Left hindlimb (tissue), 1 donor: Measurements from ENCODE around the gene SNAP25.

Source experiments
- DNase-seq: peaks from one replicate; pipeline ENCODE4 v3.0.0-alpha.2; 2018

Gene SNAP25

GRCh38 chr20:10264166-10264558 lies 45.5 kb downstream of the SNAP25 start:
- no peak for DNase-seq

- DNase-seq: no peak
Observed at GRCh38 chr20:10268636-10269035, 50.0 kb downstream of the SNAP25 start.

GRCh38 chr20:10270630-10271029 lies 52.0 kb downstream of the SNAP25 start:
- no peak for DNase-seq

GRCh38 chr20:10271494-10272219 lies 53.0 kb downstream of the SNAP25 start:
- DNase-seq: no peak

GRCh38 chr20:10276878-10277580 lies 58.4 kb downstream of the SNAP25 start:
- no peak for DNase-seq

GRCh38 chr20:10277616-10278015 lies 59.0 kb downstream of the SNAP25 start:
- DNase-seq: no peak

GRCh38 chr20:10278412-10278811 lies 59.8 kb downstream of the SNAP25 start:
- no peak for DNase-seq

- no peak for DNase-seq
Observed at GRCh38 chr20:10280018-10280908, 61.6 kb downstream of the SNAP25 start.

- no peak for DNase-seq
Observed at GRCh38 chr20:10281911-10282310, 63.3 kb downstream of the SNAP25 start.

GRCh38 chr20:10282979-10283456 lies 64.4 kb downstream of the SNAP25 start:
- DNase-seq: no peak

- no peak for DNase-seq
Observed at GRCh38 chr20:10286356-10286755, 67.7 kb downstream of the SNAP25 start.

- DNase-seq: no peak
Observed at GRCh38 chr20:10288421-10288820, 69.8 kb downstream of the SNAP25 start.

GRCh38 chr20:10288954-10289646 lies 70.5 kb downstream of the SNAP25 start:
- DNase-seq: no peak

GRCh38 chr20:10291568-10292248 lies 73.1 kb downstream of the SNAP25 start:
- no peak for DNase-seq

- no peak for DNase-seq
Observed at GRCh38 chr20:10297223-10297622, 78.6 kb downstream of the SNAP25 start.

GRCh38 chr20:10297684-10298240 lies 79.1 kb downstream of the SNAP25 start:
- no peak for DNase-seq

- no peak for DNase-seq
Observed at GRCh38 chr20:10300582-10301446, 82.2 kb downstream of the SNAP25 start.

- no peak for DNase-seq
Observed at GRCh38 chr20:10303852-10304251, 85.2 kb downstream of the SNAP25 start.

- DNase-seq: no peak
Observed at GRCh38 chr20:10304471-10305046, 85.9 kb downstream of the SNAP25 start.
